ENCODE results near the gene CA10. TPM values are rescaled to one million over a fixed set of nuclear protein-coding genes. Genes with fewer than 3 reads are reported as not detected.

Gene CA10
- polyA plus RNA-seq, 6 donors from 2014 or later: not detected

GRCh38 chr17:51645056-51645455 lies 513.5 kb downstream of the CA10 start:
- H3K4me1 Mint-ChIP-seq: no peaks in the 10 kb centered on the region
- H3K4me3 Mint-ChIP-seq: no peak overlapping the region
- no peaks in the 10 kb centered on the region for H3K36me3 Mint-ChIP-seq
- H3K9me3 Mint-ChIP-seq: peaks cover 0 to 5% (median 0%) of the 10 kb centered on the region in 7 donors
- no peak overlapping the region for H3K27ac Mint-ChIP-seq
- DNase-seq: no peak
- no peak for ATAC-seq (ENCODE audit: low read depth in 2 of 2)
- peaks cover 8 to 30% (median 13%) of the 10 kb centered on the region in 3 donors for H3K27me3 Mint-ChIP-seq

- Mint-ChIP-seq H3K27me3 (peaks cover 8 to 23% (median 13%) of the 10 kb centered on the region in 3 donors), H3K27ac (no peak overlapping the region), H3K4me1 (no peaks in the 10 kb centered on the region), H3K9me3 (peaks cover 0 to 5% (median 0%) of the 10 kb centered on the region in 7 donors), H3K4me3 (no peak overlapping the region), H3K36me3 (no peaks in the 10 kb centered on the region)
- no peak for DNase-seq
- no peak for ATAC-seq (ENCODE audit: low read depth in 2 of 2)
These were observed 514.6 kb downstream of the CA10 start for GRCh38 chr17:51643702-51644490.

- ATAC-seq (ENCODE audit: low read depth in 2 of 2) (no peak), DNase-seq (no peak)
- Mint-ChIP-seq H3K9me3 (peaks cover 0 to 8% (median 0%) of the 10 kb centered on the region in 7 donors), H3K36me3 (no peaks in the 10 kb centered on the region), H3K27me3 (peaks cover 12 to 17% (median 13%) of the 10 kb centered on the region in 3 donors), H3K27ac (no peak overlapping the region), H3K4me3 (no peak overlapping the region), H3K4me1 (no peaks in the 10 kb centered on the region)
These were observed 516.5 kb downstream of the CA10 start for GRCh38 chr17:51642029-51642428.

DNA sequence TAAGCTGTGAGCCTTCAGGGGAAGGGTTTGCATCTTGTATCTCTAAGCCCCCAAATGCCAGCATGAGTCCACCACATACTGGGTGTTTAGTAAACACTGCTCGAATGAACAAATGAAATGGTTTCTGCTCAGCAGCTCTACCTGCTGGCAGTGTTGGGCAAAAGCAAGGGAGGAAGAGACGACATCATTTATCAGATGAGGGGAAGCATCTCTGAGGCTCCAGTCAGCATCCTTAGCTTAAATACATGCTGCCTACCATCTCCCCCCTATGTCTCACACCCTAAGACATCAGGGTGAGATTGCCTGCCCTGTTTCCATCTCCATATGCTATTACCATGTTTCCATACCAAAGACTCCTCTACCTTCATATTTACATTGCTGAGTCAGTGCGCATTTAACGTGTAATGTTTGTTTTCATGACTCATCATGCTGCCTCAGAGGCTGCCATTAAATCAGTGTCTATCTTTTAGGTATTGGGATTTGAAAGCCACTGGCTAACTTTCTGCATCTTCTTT lies 518.3 kb downstream of the CA10 start:
- H3K4me1 Mint-ChIP-seq: no peaks in the 10 kb centered on the region
- peaks cover 11 to 13% (median 12%) of the 10 kb centered on the region in 3 donors for H3K27me3 Mint-ChIP-seq
- H3K9me3 Mint-ChIP-seq: peaks cover 0 to 8% (median 0%) of the 10 kb centered on the region in 7 donors
- no peak for DNase-seq
- no peaks in the 10 kb centered on the region for H3K36me3 Mint-ChIP-seq
- H3K27ac Mint-ChIP-seq: no peak overlapping the region
- no peak for ATAC-seq (ENCODE audit: low read depth in 2 of 2)
- no peak overlapping the region for H3K4me3 Mint-ChIP-seq

- Mint-ChIP-seq H3K36me3 (no peaks in the 10 kb centered on the region), H3K27ac (no peak overlapping the region), H3K4me3 (no peak overlapping the region), H3K9me3 (peaks cover 0 to 5% (median 0%) of the 10 kb centered on the region in 7 donors), H3K27me3 (peaks cover 4 to 5% (median 5%) of the 10 kb centered on the region in 3 donors), H3K4me1 (no peaks in the 10 kb centered on the region)
- DNase-seq (no peak), ATAC-seq (ENCODE audit: low read depth in 2 of 2) (no peak)
These were observed 519.5 kb downstream of the CA10 start for GRCh38 chr17:51638971-51639370.

GRCh38 chr17:51636291-51636690 lies 522.2 kb downstream of the CA10 start:
- H3K4me1 Mint-ChIP-seq: no peaks in the 10 kb centered on the region
- DNase-seq: no peak
- H3K9me3 Mint-ChIP-seq: peaks cover 0 to 5% (median 0%) of the 10 kb centered on the region in 7 donors
- H3K27me3 Mint-ChIP-seq: peaks cover 2 to 6% (median 4%) of the 10 kb centered on the region in 3 donors
- H3K27ac Mint-ChIP-seq: no peak overlapping the region
- no peak overlapping the region for H3K4me3 Mint-ChIP-seq
- ATAC-seq (ENCODE audit: low read depth in 2 of 2): no peak
- no peaks in the 10 kb centered on the region for H3K36me3 Mint-ChIP-seq

GRCh38 chr17:51630101-51630671 lies 528.3 kb downstream of the CA10 start:
- Mint-ChIP-seq H3K27ac (no peak overlapping the region), H3K4me1 (no peaks in the 10 kb centered on the region), H3K27me3 (peaks cover 6 to 8% (median 7%) of the 10 kb centered on the region in 3 donors), H3K9me3 (peaks cover 0 to 7% (median 2%) of the 10 kb centered on the region in 7 donors), H3K4me3 (no peak overlapping the region), H3K36me3 (no peaks in the 10 kb centered on the region)
- ATAC-seq (ENCODE audit: low read depth in 2 of 2) (no peak), DNase-seq (no peak)

- ATAC-seq (ENCODE audit: low read depth in 2 of 2) (no peak), DNase-seq (no peak)
- Mint-ChIP-seq H3K27ac (no peak overlapping the region), H3K36me3 (no peaks in the 10 kb centered on the region), H3K27me3 (peaks cover 6 to 8% (median 7%) of the 10 kb centered on the region in 3 donors), H3K9me3 (peaks cover 0 to 7% (median 2%) of the 10 kb centered on the region in 7 donors), H3K4me1 (no peaks in the 10 kb centered on the region), H3K4me3 (no peak overlapping the region)
These were observed 529.3 kb downstream of the CA10 start for GRCh38 chr17:51629232-51629631.

GRCh38 chr17:51627779-51628178 lies 530.7 kb downstream of the CA10 start:
- H3K4me1 Mint-ChIP-seq: no peaks in the 10 kb centered on the region
- H3K36me3 Mint-ChIP-seq: no peaks in the 10 kb centered on the region
- H3K9me3 Mint-ChIP-seq: peaks cover 0 to 7% (median 2%) of the 10 kb centered on the region in 7 donors
- peaks cover 6 to 11% (median 7%) of the 10 kb centered on the region in 3 donors for H3K27me3 Mint-ChIP-seq
- H3K4me3 Mint-ChIP-seq: no peak overlapping the region
- no peak overlapping the region for H3K27ac Mint-ChIP-seq
- ATAC-seq (ENCODE audit: low read depth in 2 of 2) (no peak), DNase-seq (no peak)

GRCh38 chr17:51618476-51618875 lies 540.0 kb downstream of the CA10 start:
- peaks cover 21 to 43% (median 38%) of the 10 kb centered on the region in 3 donors for H3K27me3 Mint-ChIP-seq
- DNase-seq: no peak
- ATAC-seq (ENCODE audit: low read depth in 2 of 2): no peak
- H3K27ac Mint-ChIP-seq: no peak overlapping the region
- no peaks in the 10 kb centered on the region for H3K36me3 Mint-ChIP-seq
- H3K9me3 Mint-ChIP-seq: peaks cover 0 to 4% (median 0%) of the 10 kb centered on the region in 7 donors
- no peak overlapping the region for H3K4me3 Mint-ChIP-seq
- H3K4me1 Mint-ChIP-seq: no peaks in the 10 kb centered on the region

DNA sequence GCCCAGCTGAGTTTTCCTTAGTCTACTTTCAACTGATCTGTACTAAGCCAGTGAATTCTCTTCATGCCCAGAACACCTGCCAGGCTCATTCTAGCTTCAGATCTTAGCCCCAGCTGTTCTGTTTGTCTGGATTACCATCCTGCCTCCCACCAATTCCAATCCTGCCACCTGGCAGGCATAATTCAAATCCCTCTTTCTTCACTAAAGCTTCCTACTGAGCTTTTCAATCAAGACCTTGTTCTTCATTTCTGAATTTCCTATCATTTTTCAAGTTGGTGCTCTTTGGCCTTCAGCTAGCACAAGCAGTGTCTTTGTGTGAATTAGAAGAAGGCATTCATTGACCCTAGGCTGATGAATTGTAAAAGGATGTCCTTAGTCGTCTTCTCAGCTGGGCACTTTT lies 540.5 kb downstream of the CA10 start:
- peaks cover 21 to 43% (median 38%) of the 10 kb centered on the region in 3 donors for H3K27me3 Mint-ChIP-seq
- DNase-seq (no peak), ATAC-seq (ENCODE audit: low read depth in 2 of 2) (no peak)
- no peak overlapping the region for H3K27ac Mint-ChIP-seq
- no peak overlapping the region for H3K4me3 Mint-ChIP-seq
- H3K36me3 Mint-ChIP-seq: no peaks in the 10 kb centered on the region
- peaks cover 0 to 4% (median 0%) of the 10 kb centered on the region in 7 donors for H3K9me3 Mint-ChIP-seq
- no peaks in the 10 kb centered on the region for H3K4me1 Mint-ChIP-seq

GRCh38 chr17:51613255-51613654 lies 545.3 kb downstream of the CA10 start:
- Mint-ChIP-seq H3K36me3 (no peaks in the 10 kb centered on the region), H3K27me3 (peaks cover 17 to 28% (median 24%) of the 10 kb centered on the region in 3 donors), H3K4me1 (no peaks in the 10 kb centered on the region), H3K9me3 (peaks cover 0 to 4% (median 0%) of the 10 kb centered on the region in 7 donors), H3K27ac (no peak overlapping the region), H3K4me3 (no peak overlapping the region)
- no peak for ATAC-seq (ENCODE audit: low read depth in 2 of 2)
- no peak for DNase-seq

DNA sequence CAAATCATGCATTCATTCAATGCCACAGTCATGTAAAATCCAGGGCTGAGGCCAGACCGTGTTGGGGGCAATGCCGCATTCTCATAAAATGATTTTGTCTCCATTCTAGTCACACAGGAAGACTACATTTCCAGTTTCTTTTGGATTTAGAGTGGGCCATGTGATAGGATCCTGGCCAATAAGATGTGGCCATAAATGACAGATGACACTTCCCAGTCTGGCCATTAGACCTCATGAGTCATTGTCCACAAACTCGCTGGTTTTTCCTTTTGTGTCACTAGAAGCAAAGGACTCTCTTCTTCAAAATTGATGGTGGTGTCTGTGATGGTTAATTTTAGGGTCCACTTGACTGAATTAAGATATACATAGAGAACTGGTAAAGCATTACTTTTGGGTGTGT lies 545.8 kb downstream of the CA10 start:
- Mint-ChIP-seq H3K27me3 (peaks cover 17 to 22% (median 19%) of the 10 kb centered on the region in 3 donors), H3K36me3 (no peaks in the 10 kb centered on the region), H3K4me3 (no peak overlapping the region), H3K27ac (no peak overlapping the region), H3K9me3 (peaks cover 0 to 3% (median 0%) of the 10 kb centered on the region in 7 donors), H3K4me1 (no peaks in the 10 kb centered on the region)
- ATAC-seq (ENCODE audit: low read depth in 2 of 2): no peak
- no peak for DNase-seq

DNA sequence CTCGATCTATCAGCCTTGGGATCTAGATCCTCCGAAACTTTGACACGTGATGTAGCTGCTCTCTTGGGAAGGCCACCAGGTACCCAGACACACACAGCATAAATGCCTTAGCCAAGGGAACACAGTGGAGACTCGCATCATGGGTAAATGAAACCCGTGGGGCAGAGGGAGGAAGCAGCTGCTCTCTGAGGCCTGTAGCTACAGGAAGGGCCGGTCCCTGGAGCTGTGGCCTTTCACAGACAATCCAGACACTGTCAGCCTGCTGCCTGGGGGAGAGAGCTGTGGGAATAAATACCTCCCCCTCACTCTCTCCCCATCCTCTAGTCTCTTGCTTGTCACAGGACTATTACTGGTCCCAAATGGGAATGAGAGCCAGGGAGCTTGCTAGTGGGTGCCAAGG lies 546.9 kb downstream of the CA10 start:
- H3K36me3 Mint-ChIP-seq: no peaks in the 10 kb centered on the region
- H3K4me3 Mint-ChIP-seq: no peak overlapping the region
- H3K27ac Mint-ChIP-seq: no peak overlapping the region
- peaks cover 0 to 2% (median 0%) of the 10 kb centered on the region in 7 donors for H3K9me3 Mint-ChIP-seq
- ATAC-seq (ENCODE audit: low read depth in 2 of 2): no peak
- no peaks in the 10 kb centered on the region for H3K4me1 Mint-ChIP-seq
- peaks cover 8 to 12% (median 10%) of the 10 kb centered on the region in 3 donors for H3K27me3 Mint-ChIP-seq
- no peak for DNase-seq

Data from naive B cell (primary cell).